Nephron (organoid): ENCODE measurements around the gene ITGB5.
"Not testable (repeated sequence)": the region's sequence is repeated elsewhere in the genome, so short reads cannot be mapped to it uniquely, and the experiment has no call there.

Experiments
- H3K27ac Mint-ChIP-seq, 3 experiments: 2 replicates each; pipeline ENCODE4 v1.8.0; 2020; ENCODE audit warnings: mixed read lengths in 3 of 3, mild to moderate bottlenecking in 2 of 3, moderate library complexity in 1 of 3
- H3K27me3 Mint-ChIP-seq: 2 replicates; pipeline ENCODE4 v1.8.0; 2021; ENCODE audit warnings: low read depth, mild to moderate bottlenecking, moderate library complexity, mixed read lengths
- H3K36me3 Mint-ChIP-seq: 2 replicates; pipeline ENCODE4 v1.8.0; 2020; ENCODE audit warnings: low read depth, mixed read lengths
- H3K4me1 Mint-ChIP-seq: 2 replicates; pipeline ENCODE4 v1.8.0; 2020; ENCODE audit warnings: mixed read lengths
- H3K4me3 Mint-ChIP-seq, 3 experiments: 2 replicates each; pipeline ENCODE4 v1.8.0; 2020; ENCODE audit warnings: mild to moderate bottlenecking in 3 of 3, mixed read lengths in 3 of 3, moderate library complexity in 2 of 3
- H3K9me3 Mint-ChIP-seq: 2 replicates; pipeline ENCODE4 v1.8.0; 2020; ENCODE audit warnings: mixed read lengths
- TF ChIP-seq, protein P1 (sequence below), 3 experiments: fragments of 200-600 bp; sonication (generic); IDR thresholded peaks; one replicate each; pipeline ENCODE4 v1.5.0; 2021; ENCODE audit warnings: antibody characterized with exemption in 3 of 3; ENCODE audit not compliant: unreplicated experiment in 3 of 3

ITGB5 gene

DNA sequence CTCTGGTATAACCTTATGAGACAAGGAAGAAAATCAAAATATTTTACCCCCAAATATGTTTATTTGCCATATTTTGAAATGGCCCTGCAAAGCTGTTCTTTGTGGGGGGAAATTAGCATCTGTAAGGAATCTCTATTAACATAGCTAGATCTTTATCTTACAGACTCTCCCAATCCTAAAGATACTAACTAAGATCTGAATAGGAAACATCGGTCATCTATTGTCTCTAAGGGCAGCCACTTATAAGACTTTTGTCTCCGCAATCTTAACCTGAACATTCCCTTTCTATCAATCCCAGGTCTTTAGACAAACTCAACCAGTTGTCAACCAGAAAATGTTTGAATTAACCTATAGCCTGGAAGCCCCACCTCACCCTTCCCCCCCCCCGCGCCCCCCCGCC lies 135.7 kb downstream of the ITGB5 start:
- no peaks in the 10 kb centered on the region for H3K4me1 Mint-ChIP-seq
- H3K9me3 Mint-ChIP-seq = peaks cover 6% of the 10 kb centered on the region
- H3K27ac Mint-ChIP-seq = no peak overlapping the region
- H3K36me3 Mint-ChIP-seq = peaks cover 25% of the 10 kb centered on the region
- H3K4me3 Mint-ChIP-seq = no peak overlapping the region
- H3K27me3 Mint-ChIP-seq = no peaks in the 10 kb centered on the region
- TF ChIP-seq, protein P1, sequence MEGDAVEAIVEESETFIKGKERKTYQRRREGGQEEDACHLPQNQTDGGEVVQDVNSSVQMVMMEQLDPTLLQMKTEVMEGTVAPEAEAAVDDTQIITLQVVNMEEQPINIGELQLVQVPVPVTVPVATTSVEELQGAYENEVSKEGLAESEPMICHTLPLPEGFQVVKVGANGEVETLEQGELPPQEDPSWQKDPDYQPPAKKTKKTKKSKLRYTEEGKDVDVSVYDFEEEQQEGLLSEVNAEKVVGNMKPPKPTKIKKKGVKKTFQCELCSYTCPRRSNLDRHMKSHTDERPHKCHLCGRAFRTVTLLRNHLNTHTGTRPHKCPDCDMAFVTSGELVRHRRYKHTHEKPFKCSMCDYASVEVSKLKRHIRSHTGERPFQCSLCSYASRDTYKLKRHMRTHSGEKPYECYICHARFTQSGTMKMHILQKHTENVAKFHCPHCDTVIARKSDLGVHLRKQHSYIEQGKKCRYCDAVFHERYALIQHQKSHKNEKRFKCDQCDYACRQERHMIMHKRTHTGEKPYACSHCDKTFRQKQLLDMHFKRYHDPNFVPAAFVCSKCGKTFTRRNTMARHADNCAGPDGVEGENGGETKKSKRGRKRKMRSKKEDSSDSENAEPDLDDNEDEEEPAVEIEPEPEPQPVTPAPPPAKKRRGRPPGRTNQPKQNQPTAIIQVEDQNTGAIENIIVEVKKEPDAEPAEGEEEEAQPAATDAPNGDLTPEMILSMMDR (IDR thresholded peaks at IDR 0.05; ENCODE audit: unreplicated experiment in 3 of 3) = no peak

DNA sequence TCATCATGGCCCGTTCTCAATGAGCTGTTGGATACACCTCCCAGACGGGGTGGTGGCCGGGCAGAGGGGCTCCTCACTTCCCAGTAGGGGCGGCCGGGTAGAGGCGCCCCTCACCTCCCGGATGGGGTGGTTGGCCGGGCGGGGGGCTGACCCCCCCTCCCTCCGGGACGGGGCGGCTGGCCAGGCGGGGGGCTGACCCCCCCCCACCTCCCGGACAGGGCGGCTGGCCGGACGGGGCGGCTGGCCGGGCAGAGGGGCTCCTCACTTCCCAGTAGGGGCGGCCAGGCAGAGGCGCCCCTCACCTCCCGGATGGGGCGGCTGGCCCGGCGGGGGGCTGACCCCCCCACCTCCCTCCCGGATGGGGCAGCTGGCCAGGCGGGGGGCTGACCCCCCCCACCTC lies 137.3 kb downstream of the ITGB5 start:
- H3K9me3 Mint-ChIP-seq, H3K27me3 Mint-ChIP-seq, H3K4me3 Mint-ChIP-seq, H3K27ac Mint-ChIP-seq, H3K4me1 Mint-ChIP-seq: not testable (repeated sequence)
- peaks cover 33% of the 10 kb centered on the region for H3K36me3 Mint-ChIP-seq

DNA sequence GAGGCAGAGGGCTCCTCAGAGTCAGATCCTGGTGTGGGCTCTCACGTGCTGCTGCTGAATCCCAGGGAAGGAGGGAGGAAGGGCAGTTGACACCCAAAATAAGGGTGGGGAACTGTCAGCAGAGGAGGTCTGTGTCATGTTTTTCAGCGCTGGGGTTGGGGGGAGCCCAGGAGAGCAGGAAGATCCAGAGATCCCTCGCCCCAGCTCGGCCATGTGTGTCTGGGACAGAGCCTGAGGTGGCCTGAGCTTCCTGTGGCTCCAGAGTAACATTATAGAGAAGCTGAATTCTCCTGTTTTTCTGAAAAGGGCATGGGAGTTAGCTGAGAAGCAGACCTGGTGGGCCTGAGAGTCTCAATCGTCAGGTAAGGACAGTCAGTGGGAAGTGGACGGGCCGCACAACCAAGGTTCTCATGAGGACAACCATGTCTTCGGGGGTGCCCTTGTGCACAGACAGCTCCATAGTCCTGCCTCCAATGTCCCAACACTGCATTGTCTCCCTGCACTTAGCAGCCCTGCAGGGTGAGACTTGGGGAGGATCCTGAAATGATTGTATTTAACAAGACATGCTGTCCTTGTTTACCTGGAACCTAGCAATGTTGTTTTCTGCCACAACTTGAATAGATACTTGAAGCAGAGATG lies 138.5 kb downstream of the ITGB5 start:
- peaks cover 38% of the 10 kb centered on the region for H3K36me3 Mint-ChIP-seq
- H3K27ac Mint-ChIP-seq = no peak overlapping the region
- no peak overlapping the region for H3K4me3 Mint-ChIP-seq
- peaks cover 6% of the 10 kb centered on the region for H3K9me3 Mint-ChIP-seq
- TF ChIP-seq, protein P1 (IDR thresholded peaks at IDR 0.05; ENCODE audit: unreplicated experiment in 3 of 3) = no peak
- no peaks in the 10 kb centered on the region for H3K4me1 Mint-ChIP-seq
- no peaks in the 10 kb centered on the region for H3K27me3 Mint-ChIP-seq

DNA sequence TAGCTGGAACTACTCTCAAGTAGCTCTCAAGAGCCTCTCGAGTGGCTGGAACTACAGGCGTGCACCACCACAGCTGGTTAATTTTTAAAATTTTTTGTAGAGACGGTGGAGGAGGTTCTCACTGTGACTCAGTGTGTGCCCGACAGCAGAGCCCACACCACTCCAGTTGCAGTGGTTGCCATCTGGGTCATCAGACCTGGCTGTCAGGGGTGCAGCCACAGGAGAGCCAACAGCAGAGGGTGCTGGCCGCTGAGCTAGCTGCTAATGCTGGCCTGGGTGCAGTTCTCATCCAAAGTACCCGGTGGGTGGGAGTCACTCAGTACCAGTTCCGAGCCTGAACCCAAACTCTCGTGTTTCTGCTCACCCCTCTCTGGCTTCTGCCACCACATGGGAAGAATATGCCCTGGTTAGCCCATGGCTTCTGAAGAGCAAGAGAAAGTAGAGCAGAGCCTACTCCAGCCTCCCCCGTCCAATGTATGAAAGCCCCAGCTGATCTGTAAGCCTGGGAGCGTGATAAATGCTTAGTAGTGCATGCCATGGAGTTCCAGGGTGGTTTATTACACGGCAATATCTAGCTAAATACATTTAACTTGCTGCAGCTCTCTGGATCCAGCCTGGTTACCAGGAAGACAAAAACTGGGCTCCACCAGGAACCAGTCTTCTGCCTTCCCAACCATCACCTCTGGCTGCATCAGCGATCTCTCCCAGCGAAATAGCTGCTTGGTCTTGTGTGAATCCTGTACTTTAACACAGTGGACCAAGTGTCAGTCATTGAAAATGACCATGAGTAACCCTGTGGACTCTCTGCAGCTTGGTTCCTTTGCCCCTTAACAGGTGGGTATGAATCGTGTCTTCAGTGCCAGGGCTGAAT lies 139.8 kb downstream of the ITGB5 start:
- Mint-ChIP-seq H3K4me3 (no peak overlapping the region), H3K4me1 (no peaks in the 10 kb centered on the region), H3K27me3 (no peaks in the 10 kb centered on the region), H3K9me3 (peaks cover 6% of the 10 kb centered on the region), H3K27ac (no peak overlapping the region), H3K36me3 (peaks cover 47% of the 10 kb centered on the region)
- TF ChIP-seq, protein P1 (IDR thresholded peaks at IDR 0.05; ENCODE audit: unreplicated experiment in 3 of 3) = no peak

DNA sequence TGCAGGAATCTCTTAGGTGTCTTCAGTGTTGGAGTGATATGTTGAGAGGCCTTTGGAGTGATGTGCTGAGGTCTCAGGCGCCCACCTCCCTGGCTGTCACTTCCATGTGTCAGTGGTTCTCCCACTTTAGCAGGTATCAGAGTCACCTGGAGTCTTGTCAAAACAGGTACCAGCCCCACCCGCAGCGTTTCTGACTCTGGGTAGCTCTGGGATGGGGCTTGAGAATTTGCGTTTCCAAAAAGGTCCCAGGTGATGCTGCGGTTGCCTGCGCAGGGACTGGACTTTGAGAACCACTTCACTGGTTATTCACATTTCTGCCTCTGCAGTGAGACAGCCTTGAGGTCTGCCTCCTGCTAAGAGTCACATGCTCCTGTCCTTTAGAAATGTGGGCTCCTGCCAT lies 141.4 kb downstream of the ITGB5 start:
- Mint-ChIP-seq H3K27ac (no peak overlapping the region), H3K9me3 (no peaks in the 10 kb centered on the region), H3K4me1 (no peaks in the 10 kb centered on the region), H3K27me3 (no peaks in the 10 kb centered on the region), H3K36me3 (peaks cover 56% of the 10 kb centered on the region), H3K4me3 (no peak overlapping the region)
- TF ChIP-seq, protein P1 (IDR thresholded peaks at IDR 0.05; ENCODE audit: unreplicated experiment in 3 of 3) = no peak

DNA sequence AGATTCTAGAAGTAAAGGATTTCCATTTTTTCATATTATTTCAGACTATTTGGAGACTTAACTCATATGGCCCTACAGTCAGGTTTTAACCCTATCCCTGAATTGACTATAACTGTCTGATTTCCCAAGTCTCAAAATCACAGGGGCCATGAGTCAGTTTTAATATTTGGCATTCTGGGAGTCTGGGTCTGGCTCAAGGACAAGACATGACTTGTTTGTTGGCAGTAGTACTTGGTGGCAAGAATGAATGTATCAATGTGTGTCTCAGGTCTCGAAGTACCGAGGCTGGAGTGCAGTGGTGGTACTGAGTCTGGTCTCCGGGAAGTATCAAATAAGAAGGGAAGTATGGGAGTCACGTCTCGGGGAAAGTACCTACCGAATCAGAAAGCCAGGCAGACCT lies 146.1 kb downstream of the ITGB5 start:
- no peaks in the 10 kb centered on the region for H3K9me3 Mint-ChIP-seq
- no peak overlapping the region for H3K27ac Mint-ChIP-seq
- H3K4me1 Mint-ChIP-seq = no peaks in the 10 kb centered on the region
- H3K36me3 Mint-ChIP-seq = peaks cover 72% of the 10 kb centered on the region
- H3K4me3 Mint-ChIP-seq = no peak overlapping the region
- no peaks in the 10 kb centered on the region for H3K27me3 Mint-ChIP-seq
- TF ChIP-seq, protein P1 (IDR thresholded peaks at IDR 0.05; ENCODE audit: unreplicated experiment in 3 of 3) = no peak
